K562 (cell line): ENCODE measurements around the gene ITPR2. TPM values are rescaled to one million over a fixed set of nuclear protein-coding genes. Genes with fewer than 3 reads are reported as not detected.

Experiments used
- ATAC-seq: fragments of 200-7000 bp; cut with Tn5 transposase; 3 replicates; pipeline ENCODE4 v1.9.1; 2020; ENCODE audit warnings: moderate library complexity
- BruUV-seq: library from RNA; stranded (reverse); fragments of 400-500 nt; replicated peaks from 2 replicates; lab custom pipeline; 2021; lab: Mats Ljungman, UMichigan
- CTCF ChIA-PET: fragments of 300-600 bp; formaldehyde crosslinking; extraction: SDS; loops from one replicate; lab custom pipeline; 2021; ENCODE audit warnings: low intra/inter-chr PET ratio; lab: Yijun Ruan, JAX
- POLR2A ChIA-PET: fragments of 300-600, 350-650 bp; sonication (Branson Sonifier 250); formaldehyde crosslinking; extraction: SDS; loops from one replicate; lab custom pipeline; 2021; ENCODE audit warnings: antibody characterized with exemption, inconsistent platforms; lab: Yijun Ruan, JAX
- DNase-seq, 4 experiments: peaks; one replicate each; pipeline versions ENCODE4 v3.0.0 to v3.0.0-alpha.2; 2011 to 2018; ENCODE audit warnings: low spot score in 3 of 4, mixed read lengths in 3 of 4; ENCODE audit errors: extremely low read depth in 1 of 4
- FAIRE-seq: peaks from 2 replicates; lab custom pipeline; 2011; peaks lifted over from hg19 to GRCh38; lab: Jason Lieb, UNC
- H2AFZ ChIP-seq: 2 replicates; pipeline ENCODE4 v1.6.0; 2011; ENCODE audit warnings: low read depth, low read length, control low read depth, inconsistent platforms
- H3K27ac ChIP-seq: fragments of 200-600 bp; 3 replicates; pipeline ENCODE4 v1.8.0; 2011; ENCODE audit warnings: low read depth, mild to moderate bottlenecking, control low read depth, inconsistent platforms, low read length, moderate library complexity, mixed read lengths; ENCODE audit errors: extremely low read depth
- H3K27me3 ChIP-seq, 2 experiments: fragments of 300-600 bp in 1 of 2; 2 replicates in 1 of 2; 3 replicates in 1 of 2; pipeline versions ENCODE4 v1.6.0 to v1.8.0; 2011; ENCODE audit warnings: inconsistent platforms in 2 of 2, low read length in 2 of 2, mild to moderate bottlenecking in 1 of 2, mixed read lengths in 1 of 2, moderate library complexity in 1 of 2; ENCODE audit not compliant: control insufficient read depth in 2 of 2, insufficient read depth in 2 of 2
- H3K36me3 ChIP-seq: fragments of 300-600 bp; 3 replicates; pipeline ENCODE4 v1.8.0; 2011; ENCODE audit warnings: mild to moderate bottlenecking, low read length, inconsistent platforms; ENCODE audit not compliant: control insufficient read depth, insufficient read depth
- H3K4me1 ChIP-seq, 2 experiments: fragments of 200-600 bp in 1 of 2; replicated peaks in 1 of 2; 2 replicates in 1 of 2; 3 replicates in 1 of 2; pipeline versions ENCODE4 v1.5.1 to v1.8.0; 2011; ENCODE audit warnings: inconsistent platforms in 2 of 2, low read length in 2 of 2, mild to moderate bottlenecking in 1 of 2, mixed read lengths in 1 of 2, moderate library complexity in 1 of 2; ENCODE audit not compliant: control insufficient read depth in 2 of 2, insufficient read depth in 2 of 2
- H3K4me2 ChIP-seq: 2 replicates; pipeline ENCODE4 v1.6.1; 2011; ENCODE audit warnings: low read length, control low read depth, inconsistent platforms, mixed read lengths; ENCODE audit not compliant: insufficient read depth
- H3K4me3 ChIP-seq: fragments of 200-600 bp; sonication (generic), shearing (Covaris generic); 2 replicates; pipeline ENCODE4 v1.5.1; 2016; ENCODE audit warnings: control low read depth, inconsistent platforms
- H3K79me2 ChIP-seq: fragments of 200-600 bp; 3 replicates; pipeline ENCODE4 v1.8.0; 2011; ENCODE audit warnings: low read length, inconsistent platforms; ENCODE audit not compliant: control insufficient read depth, insufficient read depth
- H3K9ac ChIP-seq, 2 experiments: 2 replicates each; pipeline versions ENCODE4 v1.6.0 to v1.6.1; 2011; ENCODE audit warnings: low read depth in 2 of 2, low read length in 2 of 2, control low read depth in 1 of 2, inconsistent platforms in 1 of 2, mild to moderate bottlenecking in 1 of 2, mixed read lengths in 1 of 2; ENCODE audit not compliant: insufficient read depth in 1 of 2
- H3K9me1 ChIP-seq: one replicate; pipeline ENCODE4 v1.6.0; 2011; ENCODE audit warnings: inconsistent platforms, mild to moderate bottlenecking, low read length, moderate library complexity; ENCODE audit not compliant: control insufficient read depth, insufficient read depth
- H3K9me3 ChIP-seq: replicated peaks from 2 replicates; pipeline ENCODE4 v1.5.1; 2011; ENCODE audit warnings: low read depth, low read length, inconsistent platforms; ENCODE audit not compliant: control insufficient read depth, insufficient read depth
- H4K20me1 ChIP-seq: replicated peaks from 2 replicates; pipeline ENCODE4 v1.6.1; 2011; ENCODE audit warnings: low read length, inconsistent platforms, mixed read lengths; ENCODE audit not compliant: control insufficient read depth, insufficient read depth
- DDX20 ChIP-seq: fragments of 450-650 bp; IDR thresholded peaks from 2 replicates; pipeline ENCODE4 v1.6.1; 2016; ENCODE audit warnings: missing genetic modification characterization, low read depth, mild to moderate bottlenecking, missing compliant biosample characterization, moderate library complexity
- FOXP1 ChIP-seq: sonication (generic); formaldehyde crosslinking; IDR thresholded peaks from 2 replicates; pipeline ENCODE4 v1.8.0; 2022; ENCODE audit warnings: mild to moderate bottlenecking, missing genetic modification reagents
- GTF3C2 ChIP-seq: IDR thresholded peaks from 3 replicates; pipeline ENCODE4 v1.6.1; 2011; ENCODE audit warnings: borderline replicate concordance, mild to moderate bottlenecking, moderate library complexity; ENCODE audit not compliant: insufficient read length; ENCODE audit errors: extremely low read depth
- HNRNPLL ChIP-seq: fragments of 200-400 bp; formaldehyde crosslinking; IDR thresholded peaks from 2 replicates; pipeline ENCODE4 v1.6.1; 2017; ENCODE audit warnings: low read length, low read depth, mild to moderate bottlenecking; ENCODE audit not compliant: poor library complexity, severe bottlenecking
- PKNOX1 ChIP-seq: fragments of 450-650 bp; IDR thresholded peaks from 2 replicates; pipeline ENCODE4 v1.6.1; 2016
- XRCC4 ChIP-seq: IDR thresholded peaks from one replicate; pipeline ENCODE4 v1.6.1; 2011; ENCODE audit not compliant: insufficient read depth, insufficient read length; ENCODE audit errors: extremely low read depth
- ZNF766 ChIP-seq: fragments of 200-800 bp; sonication (Bioruptor generic); conservative IDR thresholded peaks from 2 replicates; pipeline ENCODE4 v1.6.1; 2016; ENCODE audit warnings: missing genetic modification characterization, missing compliant biosample characterization
- WGBS: fragments of 100-300 bp; shearing (Covaris generic); methylation state at CpG from one replicate; pipeline ENCODE4 v1.1.6; 2016; ENCODE audit warnings: low coverage, mixed read lengths; ENCODE audit not compliant: insufficient coverage; ENCODE audit errors: missing lambda C conversion rate; 5-methylcytosine and 5-hydroxymethylcytosine counted together
- in situ Hi-C: fragments of 300-500 bp; cut with MboI; formaldehyde crosslinking; loops from 4 replicates; pipeline ENCODE4 v1.15.0; 2018; ENCODE audit warnings: inconsistent platforms, mixed read lengths
- intact Hi-C: fragments of 100-400 bp; cut with micrococcal nuclease; formaldehyde crosslinking; loops from 2 replicates; pipeline ENCODE4 v1.14.2; 2022
- polyA plus RNA-seq, 8 experiments: library from polyadenylated mRNA; depleted of rRNA in 4 of 8; stranded (reverse) in 5 of 8; unstranded in 3 of 8; fragments of >200 nt; fragmentation: Nextera tagmentation in 2 of 8; fragmentation: Illumina TruSeq in 1 of 8; extraction: Ambion mirVana in 2 of 8; extraction: Trizol in 1 of 8; gene quantifications; 2 replicates each; pipeline versions ENCODE4 v1.2.1 to v1.2.3, GENCODE V29; 2011 to 2014; ENCODE audit warnings: inconsistent platforms in 1 of 8, missing spikeins in 1 of 8
- total RNA-seq, 7 experiments: library from RNA; depleted of rRNA in 6 of 7; stranded (reverse); fragments of >200 nt in 6 of 7; fragmentation: Illumina TruSeq in 2 of 7; extraction: Trizol in 2 of 7; gene quantifications; 2 replicates each; pipeline versions ENCODE4 v1.2.1 to v1.2.3, GENCODE V29; 2011 to 2021; ENCODE audit warnings: low replicate concordance in 1 of 7
- TF ChIP-seq, protein P1 (sequence below): fragments of 450-650 bp; IDR thresholded peaks from 2 replicates; pipeline ENCODE4 v1.7.1; 2018; ENCODE audit warnings: mild to moderate bottlenecking, low read depth; ENCODE audit not compliant: partially characterized antibody

ITPR2 gene
- total and polyA plus RNA-seq, 9 of the 15 experiments (the other 6 are each of a cell fraction or from before 2014, with no cell fraction given), result 0.21 to 3.3 (median 0.95) TPM

DNA sequence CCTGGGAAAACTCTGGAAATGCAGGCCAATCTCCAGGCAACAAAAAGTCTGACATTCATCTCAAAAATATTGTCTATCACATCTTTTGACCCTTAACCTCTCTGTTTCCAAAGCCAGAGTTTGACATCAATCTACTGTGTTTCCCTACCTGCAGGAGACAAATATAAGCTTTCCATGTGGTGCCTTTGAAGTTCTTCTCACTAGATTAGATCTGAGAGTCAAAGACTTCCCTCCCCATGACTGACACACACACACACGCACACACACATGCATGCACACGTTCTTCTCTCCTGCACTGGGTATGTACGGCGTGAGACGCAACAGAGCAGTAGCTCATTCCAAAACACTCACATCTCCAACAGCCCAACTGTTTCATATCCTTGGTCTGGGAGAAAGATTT, 8.1 kb upstream of the ITPR2 start:
- H3K4me2 ChIP-seq, result no peak overlapping the region
- DNase-seq (no peak), ATAC-seq (no peak)
- POLR2A ChIA-PET, result no interaction called here
- no peaks in the 10 kb centered on the region for H3K36me3 ChIP-seq
- H3K4me3 ChIP-seq, result no peak overlapping the region
- no peak overlapping the region for H3K27ac ChIP-seq
- no peaks in the 10 kb centered on the region for H3K9me1 ChIP-seq
- no TSS peak for BruUV-seq
- no peaks in the 10 kb centered on the region; the same call in 1 of the 2 replicates for H3K9me3 ChIP-seq
- H4K20me1 ChIP-seq, result no peaks in the 10 kb centered on the region
- in situ Hi-C loops, result no loop called here
- H3K9ac ChIP-seq, result no peak overlapping the region
- no peaks in the 10 kb centered on the region for H3K79me2 ChIP-seq
- H2AFZ ChIP-seq, result no peak overlapping the region
- TF ChIP-seq FOXP1 (no peak), PKNOX1 (peak; percentile 25; the same call in 1 of the 2 replicates)
- TF ChIP-seq, all 486 proteins: peak for 1
- 38% methylated on average over 5 of the region's 5 CpGs for WGBS
- H3K27me3 ChIP-seq, result 0 out of 5 replicates have a peak, but pooled peaks cover 0 to 4% of the 10 kb centered on the region in 2 experiments
- no peak for FAIRE-seq
- H3K4me1 ChIP-seq, result no peaks in the 10 kb centered on the region; a peak in 1 of 5 replicates
- CTCF ChIA-PET, result no interaction called here
- intact Hi-C loops, result no loop called here

DNA sequence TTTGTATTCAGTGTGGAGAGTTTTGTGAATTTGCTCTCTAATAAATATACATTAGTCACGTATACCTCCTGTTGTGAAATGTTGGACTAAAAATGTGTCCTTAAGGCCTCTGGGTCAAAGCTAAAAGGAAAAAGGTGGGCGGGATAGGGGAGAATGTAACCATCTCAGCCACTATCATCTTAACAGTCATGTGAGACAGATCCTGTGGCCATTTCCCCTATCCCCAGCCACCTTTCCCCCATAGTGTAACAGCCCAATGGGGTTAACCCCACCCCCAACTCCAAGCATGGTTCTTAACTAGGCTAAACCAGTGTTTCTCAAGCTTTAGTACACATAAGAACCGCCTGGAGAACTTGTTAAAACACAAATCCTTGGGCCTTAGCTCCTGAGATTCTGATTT, 6.5 kb upstream of the ITPR2 start:
- Histone ChIP-seq H3K79me2 (no peaks in the 10 kb centered on the region), H3K27me3 (0 out of 5 replicates have a peak, but pooled peaks cover 0 to 4% of the 10 kb centered on the region in 2 experiments), H3K4me3 (no peak overlapping the region), H4K20me1 (no peaks in the 10 kb centered on the region), H3K9me3 (no peaks in the 10 kb centered on the region; the same call in 1 of the 2 replicates), H3K4me1 (no peaks in the 10 kb centered on the region), H3K9ac (no peak overlapping the region), H3K4me2 (no peak overlapping the region), H3K27ac (no peak overlapping the region), H3K9me1 (no peaks in the 10 kb centered on the region), H3K36me3 (no peaks in the 10 kb centered on the region), H2AFZ (no peak overlapping the region)
- CTCF ChIA-PET, result no interaction called here
- POLR2A ChIA-PET, result no interaction called here
- no peak for ATAC-seq
- intact Hi-C loops (no loop called here), in situ Hi-C loops (no loop called here)
- 11% methylated on average over 3 of the region's 3 CpGs for WGBS
- no TSS peak for BruUV-seq
- FAIRE-seq, result no peak
- DNase-seq, result no peak
- TF ChIP-seq GTF3C2 (no peak), ZNF766 (CRISPR knock-in tag) (no peak), XRCC4 (no peak), DDX20 (no peak), HNRNPLL (no peak)
- TF ChIP-seq, protein P1, sequence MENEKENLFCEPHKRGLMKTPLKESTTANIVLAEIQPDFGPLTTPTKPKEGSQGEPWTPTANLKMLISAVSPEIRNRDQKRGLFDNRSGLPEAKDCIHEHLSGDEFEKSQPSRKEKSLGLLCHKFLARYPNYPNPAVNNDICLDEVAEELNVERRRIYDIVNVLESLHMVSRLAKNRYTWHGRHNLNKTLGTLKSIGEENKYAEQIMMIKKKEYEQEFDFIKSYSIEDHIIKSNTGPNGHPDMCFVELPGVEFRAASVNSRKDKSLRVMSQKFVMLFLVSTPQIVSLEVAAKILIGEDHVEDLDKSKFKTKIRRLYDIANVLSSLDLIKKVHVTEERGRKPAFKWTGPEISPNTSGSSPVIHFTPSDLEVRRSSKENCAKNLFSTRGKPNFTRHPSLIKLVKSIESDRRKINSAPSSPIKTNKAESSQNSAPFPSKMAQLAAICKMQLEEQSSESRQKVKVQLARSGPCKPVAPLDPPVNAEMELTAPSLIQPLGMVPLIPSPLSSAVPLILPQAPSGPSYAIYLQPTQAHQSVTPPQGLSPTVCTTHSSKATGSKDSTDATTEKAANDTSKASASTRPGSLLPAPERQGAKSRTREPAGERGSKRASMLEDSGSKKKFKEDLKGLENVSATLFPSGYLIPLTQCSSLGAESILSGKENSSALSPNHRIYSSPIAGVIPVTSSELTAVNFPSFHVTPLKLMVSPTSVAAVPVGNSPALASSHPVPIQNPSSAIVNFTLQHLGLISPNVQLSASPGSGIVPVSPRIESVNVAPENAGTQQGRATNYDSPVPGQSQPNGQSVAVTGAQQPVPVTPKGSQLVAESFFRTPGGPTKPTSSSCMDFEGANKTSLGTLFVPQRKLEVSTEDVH, result no peak
